ENCODE measurements around the gene FXYD5. TPM values are rescaled to one million over a fixed set of nuclear protein-coding genes. Genes with fewer than 3 reads are reported as not detected.

The FXYD5 gene
- total and polyA plus RNA-seq, 2 donors from 2014 or later: 41.9 to 84.5 TPM

GRCh38 chr19:35135389-35135909 lies 19.1 kb upstream of the FXYD5 start:
- H3K9me3 ChIP-seq (ENCODE audit: control insufficient read depth in 2 of 3, insufficient read depth in 1 of 3, low read length in 3 of 3): no peaks in the 10 kb centered on the region
- peak; percentile 87 to 93 (median 90) for DNase-seq

GRCh38 chr19:35136231-35136630 lies 18.3 kb upstream of the FXYD5 start:
- no peak for DNase-seq
- Histone ChIP-seq H3K9ac (ENCODE audit: low read length in 3 of 3) (no peak overlapping the region), H3K4me1 (ENCODE audit: control insufficient read depth in 2 of 3, insufficient read depth in 2 of 3, low read depth in 1 of 3, low read length in 3 of 3) (peaks cover 0 to 9% (median 4%) of the 10 kb centered on the region in 3 donors), H3K4me3 (ENCODE audit: low read length in 3 of 3) (no peak overlapping the region), H3K27ac (ENCODE audit: low read depth in 2 of 2, low read length in 2 of 2) (no peak overlapping the region), H3K27me3 (ENCODE audit: control insufficient read depth, insufficient read depth, low read length) (no peaks in the 10 kb centered on the region), H3K36me3 (ENCODE audit: control insufficient read depth in 2 of 3, insufficient read depth in 3 of 3, low read length in 3 of 3) (no peaks in the 10 kb centered on the region), H3K9me3 (ENCODE audit: control insufficient read depth in 2 of 3, insufficient read depth in 1 of 3, low read length in 3 of 3) (no peaks in the 10 kb centered on the region)
- no peak for TF ChIP-seq CTCF (IDR thresholded peaks at IDR 0.05; ENCODE audit: borderline replicate concordance, extremely low read depth, insufficient read depth)
- intact Hi-C loops (cut with DNase I): no loop called here
- no peak for FAIRE-seq

More at GRCh38 chr19:35135389-35135909, 19.1 kb upstream of the FXYD5 start:
- peaks cover 0 to 6% (median 2%) of the 10 kb centered on the region in 3 donors for H3K4me1 ChIP-seq (ENCODE audit: control insufficient read depth in 2 of 3, insufficient read depth in 2 of 3, low read depth in 1 of 3, low read length in 3 of 3)
- no peak overlapping the region for H3K4me3 ChIP-seq (ENCODE audit: low read length in 3 of 3)
- TF ChIP-seq CTCF (IDR thresholded peaks at IDR 0.05; ENCODE audit: borderline replicate concordance, extremely low read depth, insufficient read depth): peak; percentile 75
- peak overlapping the region in 1 of 2 donors; percentile 51 for H3K27ac ChIP-seq (ENCODE audit: low read depth in 2 of 2, low read length in 2 of 2)
- H3K36me3 ChIP-seq (ENCODE audit: control insufficient read depth in 2 of 3, insufficient read depth in 3 of 3, low read length in 3 of 3): no peaks in the 10 kb centered on the region
- H3K27me3 ChIP-seq (ENCODE audit: control insufficient read depth, insufficient read depth, low read length): no peaks in the 10 kb centered on the region
- intact Hi-C loops (cut with DNase I): no loop called here
- H3K9ac ChIP-seq (ENCODE audit: low read length in 3 of 3): peak overlapping the region in 1 of 3 donors; percentile 10
- FAIRE-seq: no peak

GRCh38 chr19:35136977-35137702 lies 17.4 kb upstream of the FXYD5 start:
- Histone ChIP-seq H3K27ac (ENCODE audit: low read depth in 2 of 2, low read length in 2 of 2) (no peak overlapping the region), H3K27me3 (ENCODE audit: control insufficient read depth, insufficient read depth, low read length) (no peaks in the 10 kb centered on the region), H3K9ac (ENCODE audit: low read length in 3 of 3) (no peak overlapping the region), H3K4me3 (ENCODE audit: low read length in 3 of 3) (no peak overlapping the region), H3K9me3 (ENCODE audit: control insufficient read depth in 2 of 3, insufficient read depth in 1 of 3, low read length in 3 of 3) (no peaks in the 10 kb centered on the region), H3K4me1 (ENCODE audit: control insufficient read depth in 2 of 3, insufficient read depth in 2 of 3, low read depth in 1 of 3, low read length in 3 of 3) (peaks cover 0 to 12% (median 4%) of the 10 kb centered on the region in 3 donors), H3K36me3 (ENCODE audit: control insufficient read depth in 2 of 3, insufficient read depth in 3 of 3, low read length in 3 of 3) (no peaks in the 10 kb centered on the region)
- DNase-seq: no peak
- no peak for TF ChIP-seq CTCF (IDR thresholded peaks at IDR 0.05; ENCODE audit: borderline replicate concordance, extremely low read depth, insufficient read depth)
- no peak for FAIRE-seq
- intact Hi-C loops (cut with DNase I): no loop called here
